Measurements from ENCODE around the gene NUP214.
"Not testable (repeated sequence)": the region's sequence is repeated elsewhere in the genome, so short reads cannot be mapped to it uniquely, and the experiment has no call there.

NUP214 gene

GRCh38 chr9:131203431-131204218 lies 78.2 kb downstream of the NUP214 start:
- no peak for DNase-seq

- no peak for DNase-seq
These were observed 78.9 kb downstream of the NUP214 start for GRCh38 chr9:131204285-131204684.

- no peak for DNase-seq
These were observed 81.1 kb downstream of the NUP214 start for GRCh38 chr9:131206495-131206894.

- not testable (repeated sequence) for DNase-seq
These were observed 86.5 kb downstream of the NUP214 start for GRCh38 chr9:131211920-131212319.

- no peak for DNase-seq
These were observed 89.0 kb downstream of the NUP214 start for GRCh38 chr9:131214286-131214856.

- DNase-seq: no peak
These were observed 89.5 kb downstream of the NUP214 start for GRCh38 chr9:131214876-131215275.

- DNase-seq: no peak
These were observed 91.4 kb downstream of the NUP214 start for GRCh38 chr9:131216806-131217205.

- DNase-seq: no peak
These were observed 92.1 kb downstream of the NUP214 start for GRCh38 chr9:131217331-131218031.

GRCh38 chr9:131218370-131218769 lies 93.0 kb downstream of the NUP214 start:
- no peak for DNase-seq

- DNase-seq: no peak
These were observed 95.1 kb downstream of the NUP214 start for GRCh38 chr9:131220485-131220884.

GRCh38 chr9:131222460-131222859 lies 97.1 kb downstream of the NUP214 start:
- DNase-seq: no peak

- DNase-seq: no peak
These were observed 100.8 kb downstream of the NUP214 start for GRCh38 chr9:131226226-131226625.

- no peak for DNase-seq
These were observed 101.9 kb downstream of the NUP214 start for GRCh38 chr9:131227112-131227958.

GRCh38 chr9:131227959-131228460 lies 102.6 kb downstream of the NUP214 start:
- DNase-seq: peak; percentile 6 to 27

GRCh38 chr9:131228988-131229387 lies 103.6 kb downstream of the NUP214 start:
- no peak for DNase-seq

- no peak for DNase-seq
These were observed 108.2 kb downstream of the NUP214 start for GRCh38 chr9:131233556-131233955.

GRCh38 chr9:131233995-131234394 lies 108.6 kb downstream of the NUP214 start:
- DNase-seq: no peak

- DNase-seq: no peak
These were observed 109.6 kb downstream of the NUP214 start for GRCh38 chr9:131234799-131235479.

GRCh38 chr9:131235480-131235851 lies 110.1 kb downstream of the NUP214 start:
- DNase-seq: no peak

GRCh38 chr9:131236161-131236560 lies 110.8 kb downstream of the NUP214 start:
- no peak for DNase-seq

- no peak for DNase-seq
These were observed 111.4 kb downstream of the NUP214 start for GRCh38 chr9:131236761-131237160.

- no peak for DNase-seq
These were observed 111.9 kb downstream of the NUP214 start for GRCh38 chr9:131237291-131237690.
